HCT116 (cell line): ENCODE results near the gene TRERF1. TPM values are rescaled to one million over a fixed set of nuclear protein-coding genes. Genes with fewer than 3 reads are reported as not detected.

Experiments
- ATAC-seq: fragments of 200-7000 bp; cut with Tn5 transposase; 2 replicates; pipeline ENCODE4 v1.9.1; 2020; ENCODE audit warnings: mild to moderate bottlenecking, moderate library complexity
- BruUV-seq: library from RNA; stranded (reverse); fragments of 400-500 nt; replicated peaks from 2 replicates; lab custom pipeline; 2021; lab: Mats Ljungman, UMichigan
- CTCF ChIA-PET: fragments of 300-600 bp; sonication (Branson Sonifier 250); formaldehyde crosslinking; loops from one replicate; lab custom pipeline; 2021; ENCODE audit warnings: antibody characterized with exemption; lab: Charles Lee
- POLR2A ChIA-PET: fragments of 300-600, 350-600 bp; sonication (Branson Sonifier 250); formaldehyde crosslinking; loops from one replicate; lab custom pipeline; 2021; ENCODE audit warnings: antibody characterized with exemption; lab: Charles Lee
- RAD21 ChIA-PET, 2 experiments: fragments of 300-600 bp; sonication (Branson Sonifier 250); formaldehyde crosslinking; loops; one replicate each; lab custom pipeline; 2023; ENCODE audit warnings: low total read pairs in 2 of 2; ENCODE audit not compliant: uncharacterized antibody in 2 of 2, unreplicated experiment in 2 of 2, low non-redundant PET in 1 of 2; lab: Charles Lee
- DNase-seq: peaks from one replicate; pipeline ENCODE4 v3.0.0-alpha.2; 2010; ENCODE audit warnings: low read depth, low spot score
- H2AFZ ChIP-seq: fragments of 200-600 bp; shearing (Covaris generic), sonication (generic); 2 replicates; pipeline ENCODE4 v1.6.1; 2017; ENCODE audit warnings: low read depth, mixed run types, mixed read lengths, antibody characterized with exemption, low read length; ENCODE audit not compliant: poor library complexity, severe bottlenecking
- H3K27ac ChIP-seq: 2 replicates; pipeline ENCODE4 v1.5.1; 2012; ENCODE audit warnings: low read depth, low read length
- H3K27me3 ChIP-seq: fragments of 200-600 bp; sonication (generic); 2 replicates; pipeline ENCODE4 v1.6.1; 2016; ENCODE audit warnings: mixed run types, low read length, mixed read lengths; ENCODE audit not compliant: insufficient read depth
- H3K36me3 ChIP-seq, 2 experiments: fragments of 200-500 bp in 1 of 2; fragments of 200-600 bp in 1 of 2; sonication (Bioruptor generic) in 1 of 2; sonication (generic) in 1 of 2; 2 replicates each; pipeline versions ENCODE4 v1.5.1 to v1.6.1; 2014 to 2016; ENCODE audit warnings: low read length in 2 of 2, inconsistent platforms in 1 of 2, mixed read lengths in 1 of 2, mixed run types in 1 of 2; ENCODE audit not compliant: insufficient read depth in 2 of 2, control insufficient read depth in 1 of 2
- H3K4me1 ChIP-seq, 2 experiments: fragments of 200-600 bp in 1 of 2; sonication (generic) in 1 of 2; 2 replicates each; pipeline versions ENCODE4 v1.5.1 to v1.6.1; 2012 to 2017; ENCODE audit warnings: low read length in 2 of 2, inconsistent platforms in 1 of 2, mild to moderate bottlenecking in 1 of 2, mixed read lengths in 1 of 2, mixed run types in 1 of 2, moderate library complexity in 1 of 2; ENCODE audit not compliant: insufficient read depth in 2 of 2, control insufficient read depth in 1 of 2
- H3K4me2 ChIP-seq: fragments of 200-600 bp; sonication (generic); 2 replicates; pipeline ENCODE4 v1.6.1; 2017; ENCODE audit warnings: mixed run types, low read length, mixed read lengths
- H3K4me3 ChIP-seq, 2 experiments: fragments of 200-600 bp in 1 of 2; sonication (generic) in 1 of 2; replicated peaks in 1 of 2; 2 replicates each; pipeline ENCODE4 v1.5.1; 2011 to 2016; ENCODE audit warnings: low read length in 2 of 2, control low read depth in 1 of 2, low read depth in 1 of 2, mild to moderate bottlenecking in 1 of 2, mixed read lengths in 1 of 2, mixed run types in 1 of 2
- H3K79me2 ChIP-seq: fragments of 200-600 bp; sonication (generic); 2 replicates; pipeline ENCODE4 v1.6.1; 2017; ENCODE audit warnings: mild to moderate bottlenecking, mixed run types, low read length, moderate library complexity, mixed read lengths; ENCODE audit not compliant: insufficient read depth
- H3K9ac ChIP-seq: fragments of 200-600 bp; sonication (generic); 2 replicates; pipeline ENCODE4 v1.6.1; 2016; ENCODE audit warnings: low read length, mixed read lengths
- H3K9me2 ChIP-seq: fragments of 200-600 bp; sonication (generic), shearing (Covaris generic); 2 replicates; pipeline ENCODE4 v1.6.1; 2017; ENCODE audit warnings: mixed run types, mild to moderate bottlenecking, moderate library complexity; ENCODE audit not compliant: insufficient read depth
- H3K9me3 ChIP-seq, 2 experiments: fragments of 200-500 bp in 1 of 2; fragments of 200-600 bp in 1 of 2; sonication (Bioruptor generic) in 1 of 2; sonication (generic) in 1 of 2; 2 replicates each; pipeline ENCODE4 v1.6.1; 2014 to 2017; ENCODE audit warnings: low read length in 2 of 2, mixed read lengths in 2 of 2, inconsistent platforms in 1 of 2, low read depth in 1 of 2, mild to moderate bottlenecking in 1 of 2, mixed run types in 1 of 2, moderate library complexity in 1 of 2; ENCODE audit not compliant: control insufficient read depth in 1 of 2, insufficient read depth in 1 of 2
- H4K20me1 ChIP-seq: fragments of 200-600 bp; sonication (generic), shearing (Covaris generic); 2 replicates; pipeline ENCODE4 v1.6.1; 2017; ENCODE audit warnings: mixed run types, mild to moderate bottlenecking, moderate library complexity; ENCODE audit not compliant: insufficient read depth
- CBX3 ChIP-seq: IDR thresholded peaks from 2 replicates; pipeline ENCODE4 v1.6.1; 2012; ENCODE audit warnings: low read depth
- EGR1 ChIP-seq: IDR thresholded peaks from 2 replicates; pipeline ENCODE4 v1.6.1; 2012; ENCODE audit warnings: low read depth
- EZH2phosphoT487 ChIP-seq: fragments of 200-600 bp; IDR thresholded peaks from 2 replicates; pipeline ENCODE4 v1.6.1; 2018; ENCODE audit warnings: antibody characterized with exemption, borderline replicate concordance
- FOSL1 ChIP-seq: IDR thresholded peaks from 2 replicates; pipeline ENCODE4 v1.6.1; 2012; ENCODE audit warnings: low read depth
- JUND ChIP-seq: IDR thresholded peaks from 2 replicates; pipeline ENCODE4 v1.6.1; 2012
- POLR2A ChIP-seq: IDR thresholded peaks from 2 replicates; pipeline ENCODE4 v1.7.0; 2011; ENCODE audit warnings: borderline replicate concordance; ENCODE audit not compliant: insufficient read depth, insufficient read length; ENCODE audit errors: extremely low read depth
- POLR2AphosphoS5 ChIP-seq: IDR thresholded peaks from 2 replicates; pipeline ENCODE4 v1.6.1; 2011; ENCODE audit warnings: mild to moderate bottlenecking, low read depth, low read length, moderate library complexity
- SIN3A ChIP-seq: IDR thresholded peaks from 2 replicates; pipeline ENCODE4 v1.6.1; 2012; ENCODE audit warnings: low read depth
- SRF ChIP-seq: IDR thresholded peaks from 2 replicates; pipeline ENCODE4 v1.6.1; 2012; ENCODE audit warnings: low read depth
- ZNF274 ChIP-seq: fragments of 200-500 bp; sonication (Bioruptor generic); IDR thresholded peaks from 2 replicates; pipeline ENCODE4 v1.6.1; 2014; ENCODE audit warnings: mild to moderate bottlenecking, low read depth, low read length, inconsistent platforms
- intact Hi-C: fragments of 100-400 bp; cut with micrococcal nuclease; formaldehyde crosslinking; loops from 2 replicates; pipeline ENCODE4 v1.10.0; 2022
- total RNA-seq: library from RNA; stranded (reverse); gene quantifications from one replicate; pipeline ENCODE4 v1.2.1, GENCODE V29; 2021; ENCODE audit not compliant: unreplicated experiment
- TF ChIP-seq, protein P1 (sequence below), 3 experiments: fragments of 200-600 bp in 1 of 3; sonication (generic) in 1 of 3; IDR thresholded peaks in 2 of 3; conservative IDR thresholded peaks in 1 of 3; 2 replicates each; pipeline ENCODE4 v1.5.1; 2012 to 2017; ENCODE audit warnings: low read depth in 2 of 3, low read length in 2 of 3, antibody characterized with exemption in 1 of 3, borderline replicate concordance in 1 of 3, control low read depth in 1 of 3, mild to moderate bottlenecking in 1 of 3, mixed read lengths in 1 of 3, mixed run types in 1 of 3, moderate library complexity in 1 of 3; ENCODE audit not compliant: insufficient read depth in 1 of 3

The TRERF1 gene
- total RNA-seq, 1 experiment from 2014 or later: 12.4 TPM

DNA sequence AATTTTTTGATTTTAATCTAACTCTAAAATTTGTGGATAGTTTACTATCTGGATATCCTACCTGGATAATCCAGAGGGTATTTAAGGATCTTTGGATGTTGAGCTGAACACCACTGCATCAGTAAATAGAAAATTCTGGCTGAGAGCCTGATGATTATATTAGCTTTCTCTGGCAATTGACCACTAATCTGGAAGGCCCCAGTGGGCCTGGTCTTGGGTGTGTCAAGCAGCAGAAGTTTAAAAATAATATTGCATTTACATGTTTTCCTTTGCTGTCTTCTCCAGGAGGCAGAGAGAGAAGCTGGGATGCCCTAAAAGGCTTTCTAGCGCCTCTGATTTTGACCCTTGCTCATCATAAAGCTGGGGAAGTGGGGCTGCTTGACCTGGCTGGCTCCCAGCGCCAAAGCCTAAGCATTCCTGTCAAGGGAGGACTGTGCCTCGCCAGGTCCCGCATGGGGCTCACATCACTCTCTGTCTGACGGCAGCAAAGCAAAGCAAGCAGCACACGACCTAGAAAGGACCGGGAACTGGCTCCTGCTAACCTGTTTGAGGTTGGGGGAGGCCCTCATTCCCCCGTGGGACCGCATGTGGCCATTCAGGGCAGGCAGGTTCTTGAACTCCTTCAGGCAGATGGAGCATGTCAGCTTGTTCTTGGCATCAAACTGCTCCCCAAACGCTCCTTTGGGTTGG, 187.4 kb downstream of the TRERF1 start:
- CTCF ChIA-PET: interaction anchor here (1.7 kb wide), 1 partner anchor 283 kb away, joined by 8 read pairs; no protein-coding TSS in a partner anchor
- H4K20me1 ChIP-seq: no peaks in the 10 kb centered on the region
- intact Hi-C loops: loop anchor here (5.0 kb wide), 2 partner anchors 188 to 268 kb away; partner anchors contain the start of gene TRERF1
- no peak for DNase-seq
- TF ChIP-seq CBX3: no peak
- TF ChIP-seq JUND: no peak
- TF ChIP-seq, protein P1, sequence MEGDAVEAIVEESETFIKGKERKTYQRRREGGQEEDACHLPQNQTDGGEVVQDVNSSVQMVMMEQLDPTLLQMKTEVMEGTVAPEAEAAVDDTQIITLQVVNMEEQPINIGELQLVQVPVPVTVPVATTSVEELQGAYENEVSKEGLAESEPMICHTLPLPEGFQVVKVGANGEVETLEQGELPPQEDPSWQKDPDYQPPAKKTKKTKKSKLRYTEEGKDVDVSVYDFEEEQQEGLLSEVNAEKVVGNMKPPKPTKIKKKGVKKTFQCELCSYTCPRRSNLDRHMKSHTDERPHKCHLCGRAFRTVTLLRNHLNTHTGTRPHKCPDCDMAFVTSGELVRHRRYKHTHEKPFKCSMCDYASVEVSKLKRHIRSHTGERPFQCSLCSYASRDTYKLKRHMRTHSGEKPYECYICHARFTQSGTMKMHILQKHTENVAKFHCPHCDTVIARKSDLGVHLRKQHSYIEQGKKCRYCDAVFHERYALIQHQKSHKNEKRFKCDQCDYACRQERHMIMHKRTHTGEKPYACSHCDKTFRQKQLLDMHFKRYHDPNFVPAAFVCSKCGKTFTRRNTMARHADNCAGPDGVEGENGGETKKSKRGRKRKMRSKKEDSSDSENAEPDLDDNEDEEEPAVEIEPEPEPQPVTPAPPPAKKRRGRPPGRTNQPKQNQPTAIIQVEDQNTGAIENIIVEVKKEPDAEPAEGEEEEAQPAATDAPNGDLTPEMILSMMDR (IDR thresholded peaks at IDR 0.05 in 2 of 3, conservative IDR thresholded peaks at IDR 0.05 in 1 of 3; ENCODE audit: borderline replicate concordance in 1 of 3, insufficient read depth in 1 of 3, low read depth in 2 of 3, low read length in 2 of 3): no peak
- H3K4me2 ChIP-seq: no peak overlapping the region
- no peak overlapping the region for H3K4me3 ChIP-seq
- ATAC-seq: no peak
- H3K27ac ChIP-seq: no peak overlapping the region
- H3K4me1 ChIP-seq: peaks cover 8 to 20% of the 10 kb centered on the region in 2 experiments; a peak in 3 of 4 replicates
- no peak overlapping the region for H3K9ac ChIP-seq
- no peaks in the 10 kb centered on the region for H3K79me2 ChIP-seq
- no peaks in the 10 kb centered on the region for H3K27me3 ChIP-seq
- BruUV-seq: no TSS peak
- H3K36me3 ChIP-seq: no peaks in the 10 kb centered on the region
- RAD21 ChIA-PET: interaction anchor here in 1 of 2 experiments (0.6 kb wide), 1 partner anchor 161 kb away, joined by 4 read pairs; no protein-coding TSS in a partner anchor
- H3K9me3 ChIP-seq: no peaks in the 10 kb centered on the region
- no peak overlapping the region for H2AFZ ChIP-seq
- POLR2A ChIA-PET: no interaction called here
- no peaks in the 10 kb centered on the region for H3K9me2 ChIP-seq

DNA sequence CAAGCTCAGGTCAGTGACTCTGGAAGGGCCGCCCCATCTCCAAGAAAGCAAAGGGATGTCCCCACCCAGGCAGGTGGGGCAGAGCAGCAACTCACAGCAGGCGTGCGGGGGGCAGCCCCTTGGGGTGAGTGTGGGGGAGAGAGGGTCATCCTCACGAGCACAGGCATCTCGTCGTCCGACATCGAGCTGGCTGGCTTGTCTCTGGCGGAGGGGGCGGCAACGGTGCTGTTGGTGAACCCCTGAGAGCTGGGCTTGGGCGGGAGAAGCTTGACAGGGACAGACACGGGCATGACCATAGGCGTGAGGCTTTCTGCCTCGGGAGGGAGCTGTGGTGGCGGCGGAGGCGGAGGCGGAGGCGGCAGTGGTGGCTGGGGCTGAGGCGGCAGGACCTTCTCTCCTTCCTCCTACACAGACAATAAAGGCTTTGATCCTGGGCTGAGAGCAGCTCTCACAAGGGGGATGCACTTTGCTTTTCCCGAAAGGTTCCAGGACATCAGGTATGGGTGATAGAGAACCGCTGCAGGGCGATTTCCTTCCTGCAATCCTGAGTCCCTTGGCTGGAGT, 188.5 kb downstream of the TRERF1 start:
- RAD21 ChIA-PET: no interaction called here
- no TSS peak for BruUV-seq
- intact Hi-C loops: loop anchor here (5.0 kb wide), 2 partner anchors 189 to 269 kb away; partner anchors contain the start of gene TRERF1
- Histone ChIP-seq H3K79me2 (no peaks in the 10 kb centered on the region), H3K4me1 (peaks cover 8 to 23% of the 10 kb centered on the region in 2 experiments; a peak in 3 of 4 replicates), H3K9ac (no peak overlapping the region), H3K9me2 (no peaks in the 10 kb centered on the region), H4K20me1 (no peaks in the 10 kb centered on the region), H3K4me3 (no peak overlapping the region), H2AFZ (no peak overlapping the region), H3K36me3 (no peaks in the 10 kb centered on the region), H3K9me3 (no peaks in the 10 kb centered on the region), H3K27me3 (no peaks in the 10 kb centered on the region), H3K27ac (no peak overlapping the region), H3K4me2 (no peak overlapping the region)
- POLR2A ChIA-PET: no interaction called here
- DNase-seq (no peak), ATAC-seq (no peak)
- CTCF ChIA-PET: interaction anchor here (1.7 kb wide), 1 partner anchor 284 kb away, joined by 8 read pairs; no protein-coding TSS in a partner anchor
- TF ChIP-seq POLR2A: no peak
- no peak for TF ChIP-seq FOSL1
- TF ChIP-seq, protein P1 (IDR thresholded peaks at IDR 0.05 in 2 of 3, conservative IDR thresholded peaks at IDR 0.05 in 1 of 3; ENCODE audit: borderline replicate concordance in 1 of 3, insufficient read depth in 1 of 3, low read depth in 2 of 3, low read length in 2 of 3): no peak
- TF ChIP-seq ZNF274: no peak
- no peak for TF ChIP-seq EGR1
- TF ChIP-seq POLR2AphosphoS5: no peak
- TF ChIP-seq SIN3A: no peak
- TF ChIP-seq SRF: no peak
- no peak for TF ChIP-seq EZH2phosphoT487
